Measurements from ENCODE around the gene PDS5A. TPM values are rescaled to one million over a fixed set of nuclear protein-coding genes. Genes with fewer than 3 reads are reported as not detected.

PDS5A gene
- total and polyA plus RNA-seq, 12 donors, result 12.6 to 36.2 (median 30.9) TPM

DNA sequence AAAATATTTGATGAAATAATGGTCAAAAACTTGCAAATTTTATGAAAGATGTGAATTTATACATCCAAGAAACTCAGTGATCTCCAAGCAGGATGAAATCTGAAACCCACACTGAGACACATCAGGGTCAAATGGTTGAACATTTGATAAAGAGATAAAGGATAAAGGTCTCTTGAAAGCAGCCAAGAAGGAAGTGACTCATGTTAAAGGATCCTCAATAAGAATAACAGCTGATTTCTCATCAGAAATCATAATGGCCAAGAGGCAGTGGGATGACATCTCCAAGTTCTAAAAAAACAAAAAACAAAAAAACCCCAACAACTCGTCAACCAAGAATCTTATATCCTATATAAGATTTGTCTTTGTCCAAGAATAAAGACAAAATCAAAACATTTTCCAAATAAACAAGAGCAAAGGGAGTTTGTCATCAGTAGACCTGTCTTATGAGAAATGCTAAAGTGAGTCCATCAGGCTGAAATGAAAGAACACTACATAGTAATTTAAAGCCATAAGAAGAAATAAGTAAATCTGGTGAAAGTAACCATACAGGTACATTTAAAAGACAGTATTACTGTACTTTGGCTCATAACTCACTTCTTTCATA, 121.7 kb downstream of the PDS5A start:
- H3K27ac ChIP-seq, result no peak overlapping the region
- intact Hi-C loops (cut with DNase I), result no loop called here
- H3K36me3 ChIP-seq, result peaks cover 0 to 99% (median 31%) of the 10 kb centered on the region in 9 donors
- ATAC-seq (no peak), DNase-seq (no peak)
- no peaks in the 10 kb centered on the region for H3K4me1 ChIP-seq
- H3K9me3 ChIP-seq, result peaks cover 0 to 15% (median 8%) of the 10 kb centered on the region in 11 donors
- no peaks in the 10 kb centered on the region for H3K27me3 ChIP-seq
- 78 to 94% methylated on average over 1 of the region's 1 CpG for WGBS, 2 donors
- no peak overlapping the region for H3K4me3 ChIP-seq
- TF ChIP-seq CTCF (IDR thresholded peaks at IDR 0.05), result no peak

DNA sequence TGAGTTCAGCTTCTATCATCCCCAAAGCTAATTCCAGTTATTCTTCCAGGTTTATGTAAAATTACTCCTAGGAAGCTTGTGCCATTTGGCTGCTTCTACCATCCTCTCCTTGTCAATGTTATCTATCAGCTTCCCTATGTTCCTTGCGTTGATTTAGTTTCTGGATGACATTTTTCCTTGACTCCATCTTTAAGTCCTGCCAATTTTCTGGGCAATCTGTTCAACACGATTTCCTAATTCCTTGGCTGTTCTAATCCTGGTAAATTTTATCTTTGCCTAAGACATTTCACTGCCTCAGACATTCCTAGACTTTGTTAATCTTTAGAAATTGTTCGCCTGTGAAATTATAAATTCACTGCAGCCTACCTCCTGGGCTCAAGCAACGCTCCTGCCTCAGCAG, 125.1 kb downstream of the PDS5A start:
- Histone ChIP-seq H3K9me3 (peaks cover 0 to 15% (median 8%) of the 10 kb centered on the region in 11 donors), H3K4me3 (no peak overlapping the region), H3K36me3 (peaks cover 0 to 97% (median 26%) of the 10 kb centered on the region in 9 donors), H3K27ac (no peak overlapping the region), H3K27me3 (no peaks in the 10 kb centered on the region), H3K4me1 (no peaks in the 10 kb centered on the region)
- no peak for ATAC-seq
- DNase-seq, result no peak
- WGBS, 2 donors, result 83 to 91% methylated on average over 4 of the region's 4 CpGs
- TF ChIP-seq CTCF (IDR thresholded peaks at IDR 0.05), result no peak
- intact Hi-C loops (cut with DNase I), result no loop called here

DNA sequence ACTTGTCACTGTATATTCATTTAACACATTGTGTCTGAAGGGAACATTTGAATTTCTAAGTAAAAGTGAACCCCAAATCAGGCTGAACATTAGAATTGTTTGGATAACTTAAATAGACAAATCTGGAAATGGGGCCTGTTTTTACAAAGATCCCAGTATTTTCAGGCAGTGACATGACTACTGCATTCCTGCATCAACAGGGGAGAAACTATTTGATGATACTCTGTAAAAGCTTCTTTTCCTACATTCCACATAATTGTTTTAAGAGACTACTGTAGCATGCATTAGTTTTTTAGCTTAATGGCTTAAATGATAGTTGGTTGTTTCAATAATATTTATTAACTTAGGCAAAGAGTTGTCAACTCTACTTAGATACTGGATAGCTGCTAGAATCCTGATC, 127.0 kb downstream of the PDS5A start:
- peaks cover 0 to 97% (median 24%) of the 10 kb centered on the region in 9 donors for H3K36me3 ChIP-seq
- peaks cover 0 to 6% (median 1%) of the 10 kb centered on the region in 11 donors for H3K9me3 ChIP-seq
- no peak for TF ChIP-seq CTCF (IDR thresholded peaks at IDR 0.05)
- H3K4me1 ChIP-seq, result no peaks in the 10 kb centered on the region
- H3K27me3 ChIP-seq, result no peaks in the 10 kb centered on the region
- intact Hi-C loops (cut with DNase I), result no loop called here
- H3K27ac ChIP-seq, result no peak overlapping the region
- DNase-seq, result no peak
- no peak for ATAC-seq
- H3K4me3 ChIP-seq, result no peak overlapping the region

GRCh38 chr4:39846705-39847104, 131.0 kb downstream of the PDS5A start:
- H3K36me3 ChIP-seq, result peaks cover 0 to 100% (median 37%) of the 10 kb centered on the region in 9 donors
- intact Hi-C loops (cut with DNase I), result no loop called here
- no peaks in the 10 kb centered on the region for H3K9me3 ChIP-seq
- DNase-seq (no peak), ATAC-seq (no peak)
- no peaks in the 10 kb centered on the region for H3K27me3 ChIP-seq
- H3K27ac ChIP-seq, result no peak overlapping the region
- no peak for TF ChIP-seq CTCF (IDR thresholded peaks at IDR 0.05)
- H3K4me3 ChIP-seq, result no peak overlapping the region
- WGBS, 2 donors, result 86 to 93% methylated on average over 1 of the region's 1 CpG
- no peaks in the 10 kb centered on the region for H3K4me1 ChIP-seq
